Kidney (tissue), 14 donors: ENCODE data around the gene SEBOX. TPM values are rescaled to one million over a fixed set of nuclear protein-coding genes. Genes with fewer than 3 reads are reported as not detected.
"Not testable (repeated sequence)": the region's sequence is repeated elsewhere in the genome, so short reads cannot be mapped to it uniquely, and the experiment has no call there.

ENCODE experiments used
- DNase-seq, 5 donors: peaks; one replicate each; pipeline ENCODE4 v3.0.0-alpha.2; 2013 to 2020
- FAIRE-seq: peaks from 2 replicates; lab custom pipeline; 2012; peaks lifted over from hg19 to GRCh38; lab: Jason Lieb, UNC
- H3K27ac ChIP-seq, 2 donors: one replicate each; pipeline ENCODE4 v1.7.0; 2013; ENCODE audit warnings: low read depth in 2 of 2, low read length in 2 of 2, inconsistent platforms in 1 of 2
- H3K27me3 ChIP-seq: one replicate; pipeline ENCODE4 v1.7.1; 2013; ENCODE audit warnings: low read length, inconsistent platforms; ENCODE audit not compliant: control insufficient read depth, insufficient read depth
- H3K36me3 ChIP-seq, 3 donors: one replicate each; pipeline versions ENCODE4 v1.7.0 to v1.7.1; 2013; ENCODE audit warnings: low read length in 3 of 3, control low read depth in 1 of 3, inconsistent platforms in 1 of 3; ENCODE audit not compliant: insufficient read depth in 3 of 3, control insufficient read depth in 2 of 3
- H3K4me1 ChIP-seq, 3 donors: one replicate each; pipeline versions ENCODE4 v1.7.0 to v1.7.1; 2013; ENCODE audit warnings: low read length in 3 of 3, inconsistent platforms in 1 of 3, low read depth in 1 of 3; ENCODE audit not compliant: control insufficient read depth in 2 of 3, insufficient read depth in 2 of 3
- H3K4me3 ChIP-seq, 3 donors: one replicate each; pipeline versions ENCODE4 v1.7.0 to v1.8.1; 2013; ENCODE audit warnings: low read length in 3 of 3, control low read depth in 1 of 3, inconsistent platforms in 1 of 3
- H3K9ac ChIP-seq, 3 donors: one replicate each; pipeline versions ENCODE4 v1.7.0 to v1.7.1; 2013; ENCODE audit warnings: low read length in 3 of 3, control low read depth in 1 of 3, inconsistent platforms in 1 of 3
- H3K9me3 ChIP-seq, 3 donors: one replicate each; pipeline versions ENCODE4 v1.7.0 to v1.7.1; 2013; ENCODE audit warnings: low read length in 3 of 3, control low read depth in 1 of 3, inconsistent platforms in 1 of 3; ENCODE audit not compliant: control insufficient read depth in 2 of 3, insufficient read depth in 1 of 3
- intact Hi-C: fragments of 100-400 bp; cut with DNase I; formaldehyde crosslinking; loops from one replicate; pipeline ENCODE4 v1.11.1; 2022
- polyA plus RNA-seq: library from polyadenylated mRNA; stranded (reverse); fragments of 350-450 nt; fragmentation: Illumina TruSeq; extraction: RNeasy Lipid Tissue Mini Kit (QIAGEN cat#74804); gene quantifications from one replicate; pipeline ENCODE4 v1.2.3, GENCODE V29; 2014; ENCODE audit warnings: low read depth, low replicate concordance; ENCODE audit not compliant: insufficient read depth
- total RNA-seq: library from RNA; stranded (reverse); fragmentation: NEBNext Ultra II Directional; extraction: Animal tissue kit (Norgen Biotek cat#: 25700); gene quantifications from one replicate; pipeline ENCODE4 v1.2.1, GENCODE V29; 2021
- TF ChIP-seq, protein P1 (sequence below): IDR thresholded peaks from 3 replicates; pipeline ENCODE4 v1.5.1; 2012; ENCODE audit warnings: mild to moderate bottlenecking, moderate library complexity, borderline replicate concordance; ENCODE audit not compliant: insufficient read depth; ENCODE audit errors: extremely low read depth
- donor health status: control.
- donor health status: control.
- donor health status: control.
- donor health status: control.
- donor health status: control.
- donor health status: DM: yes; HTN: yes; CAD: no.
- donor health status: Normal renal cell carcinoma (clear cell type).

Gene SEBOX
- total and polyA plus RNA-seq, 2 donors from 2014 or later: not detected

GRCh38 chr17:28341516-28341915, 23.5 kb downstream of the SEBOX start:
- no peaks in the 10 kb centered on the region for H3K9me3 ChIP-seq
- H3K4me3 ChIP-seq: no peak overlapping the region
- peaks cover 0 to 22% (median 15%) of the 10 kb centered on the region in 3 donors for H3K4me1 ChIP-seq
- H3K9ac ChIP-seq: no peak overlapping the region
- no peak overlapping the region for H3K27ac ChIP-seq
- intact Hi-C loops: no loop called here
- TF ChIP-seq, protein P1, sequence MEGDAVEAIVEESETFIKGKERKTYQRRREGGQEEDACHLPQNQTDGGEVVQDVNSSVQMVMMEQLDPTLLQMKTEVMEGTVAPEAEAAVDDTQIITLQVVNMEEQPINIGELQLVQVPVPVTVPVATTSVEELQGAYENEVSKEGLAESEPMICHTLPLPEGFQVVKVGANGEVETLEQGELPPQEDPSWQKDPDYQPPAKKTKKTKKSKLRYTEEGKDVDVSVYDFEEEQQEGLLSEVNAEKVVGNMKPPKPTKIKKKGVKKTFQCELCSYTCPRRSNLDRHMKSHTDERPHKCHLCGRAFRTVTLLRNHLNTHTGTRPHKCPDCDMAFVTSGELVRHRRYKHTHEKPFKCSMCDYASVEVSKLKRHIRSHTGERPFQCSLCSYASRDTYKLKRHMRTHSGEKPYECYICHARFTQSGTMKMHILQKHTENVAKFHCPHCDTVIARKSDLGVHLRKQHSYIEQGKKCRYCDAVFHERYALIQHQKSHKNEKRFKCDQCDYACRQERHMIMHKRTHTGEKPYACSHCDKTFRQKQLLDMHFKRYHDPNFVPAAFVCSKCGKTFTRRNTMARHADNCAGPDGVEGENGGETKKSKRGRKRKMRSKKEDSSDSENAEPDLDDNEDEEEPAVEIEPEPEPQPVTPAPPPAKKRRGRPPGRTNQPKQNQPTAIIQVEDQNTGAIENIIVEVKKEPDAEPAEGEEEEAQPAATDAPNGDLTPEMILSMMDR: no peak
- DNase-seq (no peak), FAIRE-seq (no peak)
- no peaks in the 10 kb centered on the region for H3K27me3 ChIP-seq
- peaks cover 3 to 55% (median 38%) of the 10 kb centered on the region in 3 donors for H3K36me3 ChIP-seq

DNA sequence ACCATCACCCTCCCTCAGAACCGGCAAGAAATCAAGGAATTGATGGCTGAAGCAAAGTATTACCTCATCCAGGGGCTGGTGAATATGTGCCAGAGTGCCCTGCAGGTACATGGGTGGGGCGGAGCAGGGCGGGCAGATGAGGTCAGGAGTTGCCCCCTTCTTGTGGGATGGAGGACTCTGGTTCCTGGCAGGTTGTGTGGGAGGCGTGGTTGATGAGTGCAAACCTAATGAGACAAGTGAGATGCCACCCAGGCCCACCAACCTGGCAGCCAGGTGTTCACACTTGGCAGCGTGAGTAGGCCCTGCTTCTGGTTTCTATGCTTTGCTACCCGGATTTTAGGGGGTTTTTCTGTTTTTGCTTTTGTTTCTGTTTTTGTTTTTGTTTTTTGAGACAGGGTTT, 24.6 kb downstream of the SEBOX start:
- FAIRE-seq (no peak), DNase-seq (peak in 1 of 5 donors; percentile 58)
- Histone ChIP-seq H3K36me3 (peaks cover 3 to 44% (median 34%) of the 10 kb centered on the region in 3 donors), H3K9me3 (no peaks in the 10 kb centered on the region), H3K4me1 (peaks cover 0 to 12% (median 9%) of the 10 kb centered on the region in 3 donors), H3K4me3 (no peak overlapping the region), H3K27me3 (no peaks in the 10 kb centered on the region), H3K9ac (no peak overlapping the region), H3K27ac (no peak overlapping the region)
- intact Hi-C loops: no loop called here
- TF ChIP-seq, protein P1: no peak

DNA sequence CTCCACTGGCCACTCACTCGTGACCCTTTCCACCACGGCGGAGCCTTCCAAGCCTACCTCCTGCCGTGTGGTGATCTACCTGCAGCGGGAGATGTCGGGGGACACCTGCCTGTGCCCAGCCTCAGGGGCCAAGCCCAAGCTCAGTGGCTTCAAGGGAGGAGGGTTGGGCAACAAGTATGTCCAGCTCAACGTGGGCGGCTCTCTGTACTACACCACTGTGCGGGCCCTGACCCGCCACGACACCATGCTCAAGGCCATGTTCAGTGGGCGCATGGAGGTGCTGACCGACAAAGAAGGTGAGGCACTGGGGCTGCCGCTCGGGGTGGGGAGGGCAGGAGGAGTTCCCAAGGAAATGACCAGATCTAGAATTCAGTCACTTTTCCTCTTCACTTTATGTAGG, 25.6 kb downstream of the SEBOX start:
- FAIRE-seq (no peak), DNase-seq (peak in 1 of 5 donors; percentile 58)
- TF ChIP-seq, protein P1: no peak
- no peak overlapping the region for H3K4me3 ChIP-seq
- peaks cover 3 to 36% (median 26%) of the 10 kb centered on the region in 3 donors for H3K36me3 ChIP-seq
- H3K4me1 ChIP-seq: peaks cover 3 to 11% (median 9%) of the 10 kb centered on the region in 3 donors
- H3K27me3 ChIP-seq: no peaks in the 10 kb centered on the region
- H3K9me3 ChIP-seq: no peaks in the 10 kb centered on the region
- no peak overlapping the region for H3K27ac ChIP-seq
- H3K9ac ChIP-seq: no peak overlapping the region
- intact Hi-C loops: no loop called here

DNA sequence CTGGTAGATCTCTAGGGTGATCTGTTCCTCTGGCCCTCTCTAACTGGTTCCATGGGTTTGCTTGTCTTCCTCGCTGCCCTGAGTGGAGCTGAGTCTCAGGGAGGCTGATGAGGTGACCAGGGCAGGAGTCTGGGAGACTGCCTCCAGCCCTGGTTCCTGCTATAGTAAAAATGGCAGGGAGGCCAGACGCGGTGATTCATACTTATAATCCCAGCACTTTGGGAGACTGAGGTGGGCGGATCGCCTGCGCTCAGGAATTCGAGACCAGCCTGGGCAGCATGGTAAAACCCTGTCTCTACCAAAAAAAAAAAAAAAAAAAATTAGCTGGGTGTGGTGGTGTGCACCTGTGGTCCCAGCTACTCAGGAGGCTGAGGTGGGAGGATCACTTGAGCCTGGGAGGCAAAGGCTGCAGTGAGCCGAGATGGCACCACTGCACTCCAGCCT, 26.2 kb downstream of the SEBOX start:
- Histone ChIP-seq H3K36me3 (peaks cover 3 to 30% (median 22%) of the 10 kb centered on the region in 3 donors), H3K4me1 (peaks cover 6 to 17% (median 13%) of the 10 kb centered on the region in 3 donors)
- H3K9ac ChIP-seq, H3K27ac ChIP-seq, H3K27me3 ChIP-seq, intact Hi-C loops, H3K4me3 ChIP-seq, H3K9me3 ChIP-seq, FAIRE-seq: not testable (repeated sequence)
- peak in 1 of 5 donors; percentile 41 for DNase-seq
